ENCODE data around the gene RBM34. TPM values are rescaled to one million over a fixed set of nuclear protein-coding genes. Genes with fewer than 3 reads are reported as not detected.

The RBM34 gene
- total RNA-seq, 2 donors from 2014 or later, result 37.0 to 59.8 TPM

GRCh38 chr1:235139315-235139714 is 21.7 kb downstream of the RBM34 start:
- no peak for ATAC-seq (ENCODE audit: insufficient number of reproducible peaks, low FRiP score, low read depth)
- Histone ChIP-seq H3K9me3 (no peaks in the 10 kb centered on the region), H3K4me1 (ENCODE audit: control insufficient read depth in 1 of 2, low read depth in 2 of 2) (no peaks in the 10 kb centered on the region), H3K4me3 (no peak overlapping the region), H3K27me3 (replicated peaks; ENCODE audit: insufficient read depth) (no peaks in the 10 kb centered on the region), H3K27ac (no peak overlapping the region), H3K36me3 (peaks cover 45% of the 10 kb centered on the region)
- no peak for DNase-seq (ENCODE audit: low spot score)
- no peak for TF ChIP-seq CTCF (IDR thresholded peaks at IDR 0.05)

- Histone ChIP-seq H3K27ac (no peak overlapping the region), H3K9me3 (no peaks in the 10 kb centered on the region), H3K4me3 (no peak overlapping the region), H3K27me3 (replicated peaks; ENCODE audit: insufficient read depth) (no peaks in the 10 kb centered on the region), H3K36me3 (peaks cover 45% of the 10 kb centered on the region), H3K4me1 (ENCODE audit: control insufficient read depth in 1 of 2, low read depth in 2 of 2) (no peaks in the 10 kb centered on the region)
- DNase-seq (ENCODE audit: low spot score) (no peak), ATAC-seq (ENCODE audit: insufficient number of reproducible peaks, low FRiP score, low read depth) (no peak)
- no peak for TF ChIP-seq CTCF (IDR thresholded peaks at IDR 0.05)
These were observed 22.2 kb downstream of the RBM34 start for GRCh38 chr1:235138821-235139220.

- Histone ChIP-seq H3K4me1 (ENCODE audit: control insufficient read depth in 1 of 2, low read depth in 2 of 2) (no peaks in the 10 kb centered on the region), H3K4me3 (no peak overlapping the region), H3K27me3 (replicated peaks; ENCODE audit: insufficient read depth) (no peaks in the 10 kb centered on the region), H3K27ac (no peak overlapping the region), H3K36me3 (peaks cover 32% of the 10 kb centered on the region), H3K9me3 (no peaks in the 10 kb centered on the region)
- ATAC-seq (ENCODE audit: insufficient number of reproducible peaks, low FRiP score, low read depth), result no peak
- TF ChIP-seq CTCF (IDR thresholded peaks at IDR 0.05), result no peak
- no peak for DNase-seq (ENCODE audit: low spot score)
These were observed 24.9 kb downstream of the RBM34 start for GRCh38 chr1:235136111-235136510.

- no peak for ATAC-seq (ENCODE audit: insufficient number of reproducible peaks, low FRiP score, low read depth)
- Histone ChIP-seq H3K9me3 (no peaks in the 10 kb centered on the region), H3K4me3 (no peak overlapping the region), H3K27ac (no peak overlapping the region), H3K36me3 (peaks cover 28% of the 10 kb centered on the region), H3K27me3 (replicated peaks; ENCODE audit: insufficient read depth) (no peaks in the 10 kb centered on the region), H3K4me1 (ENCODE audit: control insufficient read depth in 1 of 2, low read depth in 2 of 2) (no peaks in the 10 kb centered on the region)
- no peak for DNase-seq (ENCODE audit: low spot score)
- TF ChIP-seq CTCF (IDR thresholded peaks at IDR 0.05), result no peak
These were observed 26.9 kb downstream of the RBM34 start for GRCh38 chr1:235134171-235134570.

GRCh38 chr1:235133086-235133485 is 28.0 kb downstream of the RBM34 start:
- no peak for DNase-seq (ENCODE audit: low spot score)
- ATAC-seq (ENCODE audit: insufficient number of reproducible peaks, low FRiP score, low read depth), result no peak
- H3K27me3 ChIP-seq (replicated peaks; ENCODE audit: insufficient read depth), result no peaks in the 10 kb centered on the region
- H3K4me1 ChIP-seq (ENCODE audit: control insufficient read depth in 1 of 2, low read depth in 2 of 2), result no peaks in the 10 kb centered on the region
- H3K36me3 ChIP-seq, result peaks cover 24% of the 10 kb centered on the region
- no peak overlapping the region for H3K4me3 ChIP-seq
- H3K9me3 ChIP-seq, result no peaks in the 10 kb centered on the region
- TF ChIP-seq CTCF (IDR thresholded peaks at IDR 0.05), result no peak
- H3K27ac ChIP-seq, result no peak overlapping the region
